GM12878 (cell line): ENCODE results near the gene LGALS8. TPM values are rescaled to one million over a fixed set of nuclear protein-coding genes. Genes with fewer than 3 reads are reported as not detected.

ENCODE experiments used
- ATAC-seq: fragments of 200-7000 bp; cut with Tn5 transposase; 3 replicates; pipeline ENCODE4 v1.9.1; 2020; ENCODE audit warnings: mild to moderate bottlenecking, moderate library complexity
- BruUV-seq: library from RNA; stranded (reverse); fragments of 400-500 nt; replicated peaks from 2 replicates; lab custom pipeline; 2021; lab: Mats Ljungman, UMichigan
- CTCF ChIA-PET: fragments of 300-600 bp; sonication (Branson Sonifier 250); formaldehyde crosslinking; extraction: SDS; loops from one replicate; lab custom pipeline; 2021; ENCODE audit warnings: inconsistent platforms; lab: Yijun Ruan, JAX
- POLR2A ChIA-PET: fragments of 350-600 bp; formaldehyde crosslinking; extraction: SDS; loops from one replicate; lab custom pipeline; 2021; ENCODE audit warnings: inconsistent platforms; lab: Charles Lee
- RAD21 ChIA-PET: fragments of 300-600 bp; sonication (Branson Sonifier 250); formaldehyde crosslinking; loops from one replicate; lab custom pipeline; 2023; ENCODE audit warnings: antibody characterized with exemption; ENCODE audit not compliant: unreplicated experiment; lab: Charles Lee
- SMC1A ChIA-PET: fragments of 300-600 bp; sonication (Branson Sonifier 250); formaldehyde crosslinking; loops from one replicate; lab custom pipeline; 2023; ENCODE audit not compliant: unreplicated experiment, uncharacterized antibody; lab: Charles Lee
- DNase-seq: peaks from one replicate; pipeline ENCODE4 v3.0.0-alpha.2; 2011; ENCODE audit warnings: low read depth, low spot score
- FAIRE-seq: peaks from 3 replicates; lab custom pipeline; 2011; peaks lifted over from hg19 to GRCh38; lab: Jason Lieb, UNC
- H2AFZ ChIP-seq: 2 replicates; pipeline ENCODE4 v1.6.0; 2011; ENCODE audit warnings: low read depth, low read length, control low read depth; ENCODE audit not compliant: control insufficient read depth
- H3K27ac ChIP-seq: 2 replicates; pipeline ENCODE4 v1.5.1; 2011; ENCODE audit warnings: control low read depth; ENCODE audit not compliant: control insufficient read depth, insufficient read depth
- H3K27me3 ChIP-seq, 2 experiments: replicated peaks in 1 of 2; 2 replicates each; pipeline versions ENCODE4 v1.6.0 to v1.6.1; 2011; ENCODE audit warnings: low read length in 1 of 2; ENCODE audit not compliant: control insufficient read depth in 2 of 2, insufficient read depth in 2 of 2
- H3K36me3 ChIP-seq, 2 experiments: 2 replicates each; pipeline ENCODE4 v1.5.1; 2011; ENCODE audit warnings: low read length in 1 of 2; ENCODE audit not compliant: control insufficient read depth in 2 of 2, insufficient read depth in 2 of 2
- H3K4me1 ChIP-seq: 2 replicates; pipeline ENCODE4 v1.6.1; 2011; ENCODE audit warnings: mild to moderate bottlenecking, low read length, moderate library complexity, mixed read lengths; ENCODE audit not compliant: control insufficient read depth, insufficient read depth
- H3K4me2 ChIP-seq: 2 replicates; pipeline ENCODE4 v1.6.0; 2011; ENCODE audit warnings: control low read depth; ENCODE audit not compliant: control insufficient read depth, insufficient read depth
- H3K4me3 ChIP-seq: fragments of 200-600 bp; sonication (generic); 2 replicates; pipeline ENCODE4 v1.5.1; 2016
- H3K79me2 ChIP-seq: 2 replicates; pipeline ENCODE4 v1.6.0; 2011; ENCODE audit warnings: low read length; ENCODE audit not compliant: control insufficient read depth, insufficient read depth
- H3K9ac ChIP-seq: 2 replicates; pipeline ENCODE4 v1.8.0; 2011; ENCODE audit warnings: low read length, control low read depth, mixed read lengths; ENCODE audit not compliant: control insufficient read depth, insufficient read depth
- H3K9me3 ChIP-seq: replicated peaks from 3 replicates; pipeline ENCODE4 v1.5.1; 2011; ENCODE audit warnings: mild to moderate bottlenecking, low read length; ENCODE audit not compliant: control insufficient read depth, insufficient read depth
- H4K20me1 ChIP-seq: 2 replicates; pipeline ENCODE4 v1.6.0; 2011; ENCODE audit not compliant: control insufficient read depth, insufficient read depth
- MEF2A ChIP-seq: IDR thresholded peaks from 2 replicates; pipeline ENCODE4 v1.6.1; 2011; ENCODE audit warnings: low read depth, mild to moderate bottlenecking, low read length, moderate library complexity; ENCODE audit not compliant: insufficient read depth
- NFXL1 ChIP-seq: fragments of 450-650 bp; IDR thresholded peaks from 2 replicates; pipeline ENCODE4 v1.6.1; 2017; ENCODE audit warnings: antibody characterized with exemption, mild to moderate bottlenecking, borderline replicate concordance
- NRF1 ChIP-seq: conservative IDR thresholded peaks from 2 replicates; pipeline ENCODE4 v1.6.1; 2011; ENCODE audit warnings: mild to moderate bottlenecking, low read depth, low read length, improper control_type of control experiment
- RB1 ChIP-seq: fragments of 450-650 bp; formaldehyde crosslinking; IDR thresholded peaks from 2 replicates; pipeline ENCODE4 v1.6.1; 2017; ENCODE audit warnings: mild to moderate bottlenecking, borderline replicate concordance
- SIX5 ChIP-seq: IDR thresholded peaks from 2 replicates; pipeline ENCODE4 v1.6.1; 2011; ENCODE audit warnings: mild to moderate bottlenecking, low read depth, low read length, moderate library complexity; ENCODE audit not compliant: severe bottlenecking
- STAT3 ChIP-seq: IDR thresholded peaks from 2 replicates; pipeline ENCODE4 v1.6.1; 2011; ENCODE audit warnings: low read depth, low read length, improper control_type of control experiment
- TCF7 ChIP-seq: IDR thresholded peaks from 2 replicates; pipeline ENCODE4 v1.6.1; 2014; ENCODE audit warnings: antibody characterized with exemption, borderline replicate concordance
- WGBS: methylation state at CpG from one replicate; pipeline ENCODE4 v1.1.6; 2016; ENCODE audit warnings: low lambda C conversion rate; ENCODE audit not compliant: insufficient replicate concordance, insufficient coverage; ENCODE audit errors: missing lambda C conversion rate; 5-methylcytosine and 5-hydroxymethylcytosine counted together
- in situ Hi-C: fragments of 300-500 bp; cut with MboI; formaldehyde crosslinking; loops from 9 replicates; pipeline ENCODE4 v1.14.3; 2018; ENCODE audit warnings: mixed read lengths
- intact Hi-C: fragments of 100-400 bp; cut with micrococcal nuclease; formaldehyde crosslinking; loops from one replicate; pipeline ENCODE4 v1.14.2; 2022; ENCODE audit not compliant: unreplicated experiment
- polyA plus RNA-seq, 11 experiments: library from polyadenylated mRNA; depleted of rRNA in 4 of 11; unstranded in 6 of 11; stranded (reverse) in 5 of 11; fragments of >200 nt; fragmentation: Nextera tagmentation in 4 of 11; fragmentation: Illumina TruSeq in 1 of 11; extraction: Ambion mirVana in 4 of 11; extraction: Trizol in 1 of 11; gene quantifications; 1 replicate in 1 of 11; 2 replicates in 10 of 11; pipeline versions ENCODE4 v1.2.1 to v1.2.3, GENCODE V29; 2011 to 2016; ENCODE audit warnings: inconsistent platforms in 2 of 11, missing spikeins in 2 of 11, low read depth in 1 of 11
- total RNA-seq, 4 experiments: library from RNA; depleted of rRNA in 3 of 4; stranded (reverse); fragments of >200 nt in 3 of 4; fragmentation: Illumina TruSeq in 1 of 4; extraction: Trizol in 1 of 4; gene quantifications; 2 replicates each; pipeline versions ENCODE4 v1.2.1 to v1.2.3, GENCODE V29; 2013 to 2021
- TF ChIP-seq, protein P1 (sequence below): IDR thresholded peaks from 2 replicates; pipeline ENCODE4 v1.6.1; 2012; ENCODE audit warnings: mild to moderate bottlenecking, low read depth, low read length
- TF ChIP-seq, protein P2 (sequence below): IDR thresholded peaks from 2 replicates; pipeline ENCODE4 v1.6.1; 2011; ENCODE audit warnings: low read depth, low read length, improper control_type of control experiment, borderline replicate concordance

LGALS8 gene
- total and polyA plus RNA-seq, 10 of the 15 experiments (the other 5 are each of a cell fraction or from before 2014, with no cell fraction given) = 15.4 to 86.5 (median 19.2) TPM

DNA sequence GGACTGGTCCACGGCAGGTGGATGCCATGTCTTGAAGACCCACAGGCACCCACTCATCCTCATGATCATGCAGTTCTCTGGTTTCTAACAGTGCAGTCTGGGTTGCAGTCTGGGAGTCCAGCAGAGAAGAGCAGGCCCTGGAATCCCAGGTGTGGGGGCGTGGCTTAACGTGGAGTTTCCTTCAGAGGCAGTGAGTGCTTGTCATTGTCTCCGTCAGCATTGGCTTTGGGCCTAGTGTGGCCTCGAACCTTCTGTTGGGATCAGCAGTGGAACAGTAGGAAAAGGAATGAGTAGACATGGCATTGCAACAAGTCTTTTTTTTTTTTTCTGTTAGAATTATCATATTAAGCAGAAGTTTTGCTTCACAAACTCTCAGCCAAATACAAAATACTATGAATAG, 12.8 kb downstream of the LGALS8 start:
- Histone ChIP-seq H3K36me3 (peaks cover 0 to 3% of the 10 kb centered on the region in 2 experiments; a peak in 3 of 4 replicates), H3K27ac (no peak overlapping the region), H3K4me3 (no peak overlapping the region), H3K79me2 (no peaks in the 10 kb centered on the region), H3K9me3 (no peaks in the 10 kb centered on the region), H3K4me2 (no peak overlapping the region), H2AFZ (no peak overlapping the region), H4K20me1 (no peaks in the 10 kb centered on the region), H3K9ac (no peak overlapping the region), H3K4me1 (peaks cover 8% of the 10 kb centered on the region), H3K27me3 (no peaks in the 10 kb centered on the region)
- ATAC-seq = no peak
- no peak for DNase-seq
- in situ Hi-C loops (no loop called here), intact Hi-C loops (no loop called here)
- 75% methylated on average over 5 of the region's 5 CpGs for WGBS
- ChIA-PET RAD21 (no interaction called here), SMC1A (interaction anchor here (1.6 kb wide), 1 partner anchor 13 kb away, joined by 6 read pairs; no protein-coding TSS in a partner anchor), POLR2A (no interaction called here), CTCF (no interaction called here)
- TF ChIP-seq, protein P1, sequence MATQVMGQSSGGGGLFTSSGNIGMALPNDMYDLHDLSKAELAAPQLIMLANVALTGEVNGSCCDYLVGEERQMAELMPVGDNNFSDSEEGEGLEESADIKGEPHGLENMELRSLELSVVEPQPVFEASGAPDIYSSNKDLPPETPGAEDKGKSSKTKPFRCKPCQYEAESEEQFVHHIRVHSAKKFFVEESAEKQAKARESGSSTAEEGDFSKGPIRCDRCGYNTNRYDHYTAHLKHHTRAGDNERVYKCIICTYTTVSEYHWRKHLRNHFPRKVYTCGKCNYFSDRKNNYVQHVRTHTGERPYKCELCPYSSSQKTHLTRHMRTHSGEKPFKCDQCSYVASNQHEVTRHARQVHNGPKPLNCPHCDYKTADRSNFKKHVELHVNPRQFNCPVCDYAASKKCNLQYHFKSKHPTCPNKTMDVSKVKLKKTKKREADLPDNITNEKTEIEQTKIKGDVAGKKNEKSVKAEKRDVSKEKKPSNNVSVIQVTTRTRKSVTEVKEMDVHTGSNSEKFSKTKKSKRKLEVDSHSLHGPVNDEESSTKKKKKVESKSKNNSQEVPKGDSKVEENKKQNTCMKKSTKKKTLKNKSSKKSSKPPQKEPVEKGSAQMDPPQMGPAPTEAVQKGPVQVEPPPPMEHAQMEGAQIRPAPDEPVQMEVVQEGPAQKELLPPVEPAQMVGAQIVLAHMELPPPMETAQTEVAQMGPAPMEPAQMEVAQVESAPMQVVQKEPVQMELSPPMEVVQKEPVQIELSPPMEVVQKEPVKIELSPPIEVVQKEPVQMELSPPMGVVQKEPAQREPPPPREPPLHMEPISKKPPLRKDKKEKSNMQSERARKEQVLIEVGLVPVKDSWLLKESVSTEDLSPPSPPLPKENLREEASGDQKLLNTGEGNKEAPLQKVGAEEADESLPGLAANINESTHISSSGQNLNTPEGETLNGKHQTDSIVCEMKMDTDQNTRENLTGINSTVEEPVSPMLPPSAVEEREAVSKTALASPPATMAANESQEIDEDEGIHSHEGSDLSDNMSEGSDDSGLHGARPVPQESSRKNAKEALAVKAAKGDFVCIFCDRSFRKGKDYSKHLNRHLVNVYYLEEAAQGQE = no peak
- no peak for FAIRE-seq
- BruUV-seq = no TSS peak

DNA sequence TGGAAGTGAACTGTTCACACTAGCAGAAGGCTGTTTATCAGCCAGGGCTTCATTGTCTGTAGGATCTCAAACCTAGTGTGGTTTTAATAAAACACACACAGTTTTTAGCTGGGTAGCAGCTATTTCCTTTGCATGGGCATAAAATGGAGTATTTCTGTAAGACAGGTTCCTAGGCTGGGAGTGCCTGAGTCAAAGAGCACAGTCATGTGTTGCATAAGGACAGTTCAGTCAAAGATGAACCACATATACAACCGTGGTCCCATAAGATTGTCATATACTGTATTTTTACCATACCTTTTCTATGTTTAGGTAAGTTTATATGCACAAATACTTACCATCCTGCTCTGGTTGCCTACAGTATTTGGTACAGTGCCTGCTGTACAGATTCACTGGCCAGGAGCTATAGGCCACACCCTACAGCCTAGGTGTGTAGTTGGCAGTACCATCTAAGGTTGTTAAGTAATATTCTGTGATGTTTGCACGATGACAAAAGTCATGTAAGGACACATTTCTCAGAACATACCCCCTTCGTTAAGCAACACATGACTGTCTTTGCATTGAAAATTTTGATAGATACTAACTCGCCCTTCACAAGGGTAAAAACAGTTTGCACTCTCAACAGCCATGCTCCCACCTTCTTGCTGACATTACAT, 17.2 kb downstream of the LGALS8 start:
- Histone ChIP-seq H3K9ac (no peak overlapping the region), H3K4me1 (no peaks in the 10 kb centered on the region), H3K4me3 (no peak overlapping the region), H2AFZ (no peak overlapping the region), H3K27me3 (no peaks in the 10 kb centered on the region), H3K36me3 (peaks cover 7 to 24% of the 10 kb centered on the region in 2 experiments), H3K9me3 (no peaks in the 10 kb centered on the region), H4K20me1 (no peaks in the 10 kb centered on the region), H3K27ac (no peak overlapping the region), H3K79me2 (no peaks in the 10 kb centered on the region), H3K4me2 (no peak overlapping the region)
- BruUV-seq = no TSS peak
- SMC1A ChIA-PET = no interaction called here
- FAIRE-seq = no peak
- 97% methylated on average over 4 of the region's 4 CpGs for WGBS
- DNase-seq = no peak
- no peak for ATAC-seq
- RAD21 ChIA-PET = no interaction called here
- intact Hi-C loops (no loop called here), in situ Hi-C loops (no loop called here)
- CTCF ChIA-PET = interaction anchor here (0.6 kb wide), 1 partner anchor 24 kb away, joined by 3 read pairs; no protein-coding TSS in a partner anchor
- POLR2A ChIA-PET = no interaction called here
- no peak for TF ChIP-seq TCF7
- TF ChIP-seq STAT3 = no peak
- no peak for TF ChIP-seq NRF1
- no peak for TF ChIP-seq RB1
- TF ChIP-seq, protein P2, sequence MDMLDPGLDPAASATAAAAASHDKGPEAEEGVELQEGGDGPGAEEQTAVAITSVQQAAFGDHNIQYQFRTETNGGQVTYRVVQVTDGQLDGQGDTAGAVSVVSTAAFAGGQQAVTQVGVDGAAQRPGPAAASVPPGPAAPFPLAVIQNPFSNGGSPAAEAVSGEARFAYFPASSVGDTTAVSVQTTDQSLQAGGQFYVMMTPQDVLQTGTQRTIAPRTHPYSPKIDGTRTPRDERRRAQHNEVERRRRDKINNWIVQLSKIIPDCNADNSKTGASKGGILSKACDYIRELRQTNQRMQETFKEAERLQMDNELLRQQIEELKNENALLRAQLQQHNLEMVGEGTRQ = no peak
- no peak for TF ChIP-seq MEF2A
- TF ChIP-seq SIX5 = no peak
- no peak for TF ChIP-seq NFXL1
